Measurements from ENCODE around the gene PDCD11.

DNA sequence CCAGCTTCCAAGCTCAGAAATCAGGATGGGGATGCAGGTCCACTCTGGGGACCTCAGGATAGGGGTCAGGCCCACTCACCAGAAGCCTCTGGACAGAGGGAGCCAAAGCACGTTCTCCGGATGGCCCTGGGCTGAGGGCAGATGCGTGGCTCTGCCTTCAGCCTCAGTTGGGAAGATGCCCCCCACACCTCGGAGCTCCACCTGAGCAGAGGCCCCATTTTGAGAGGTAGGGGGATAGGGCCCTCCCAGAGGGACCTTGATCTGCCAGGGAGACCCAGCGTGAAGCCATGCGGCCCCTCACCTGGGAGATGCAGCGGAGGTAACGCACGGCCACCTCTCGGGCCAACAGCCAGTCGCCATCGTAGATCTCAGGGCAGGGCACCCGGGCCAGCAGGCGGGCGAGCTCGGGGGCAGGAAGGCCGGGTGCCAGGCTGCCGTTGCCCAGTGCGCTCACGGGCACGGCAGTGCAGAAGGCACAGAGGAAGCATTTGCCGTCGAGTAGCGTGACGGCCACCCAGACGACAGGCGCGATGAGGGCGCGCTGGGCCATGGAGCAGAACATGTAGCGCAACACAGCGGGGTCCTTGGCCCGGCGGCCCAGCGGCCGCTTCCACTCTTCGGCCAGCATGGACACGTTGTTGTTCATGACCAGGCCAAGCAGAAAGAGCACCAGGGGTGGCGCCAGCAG lies 61.6 kb downstream of the PDCD11 start:
- no peak for TF ChIP-seq EZH2 (IDR thresholded peaks at IDR 0.05; ENCODE audit: borderline replicate concordance, low read length)
- TF ChIP-seq, protein P1, sequence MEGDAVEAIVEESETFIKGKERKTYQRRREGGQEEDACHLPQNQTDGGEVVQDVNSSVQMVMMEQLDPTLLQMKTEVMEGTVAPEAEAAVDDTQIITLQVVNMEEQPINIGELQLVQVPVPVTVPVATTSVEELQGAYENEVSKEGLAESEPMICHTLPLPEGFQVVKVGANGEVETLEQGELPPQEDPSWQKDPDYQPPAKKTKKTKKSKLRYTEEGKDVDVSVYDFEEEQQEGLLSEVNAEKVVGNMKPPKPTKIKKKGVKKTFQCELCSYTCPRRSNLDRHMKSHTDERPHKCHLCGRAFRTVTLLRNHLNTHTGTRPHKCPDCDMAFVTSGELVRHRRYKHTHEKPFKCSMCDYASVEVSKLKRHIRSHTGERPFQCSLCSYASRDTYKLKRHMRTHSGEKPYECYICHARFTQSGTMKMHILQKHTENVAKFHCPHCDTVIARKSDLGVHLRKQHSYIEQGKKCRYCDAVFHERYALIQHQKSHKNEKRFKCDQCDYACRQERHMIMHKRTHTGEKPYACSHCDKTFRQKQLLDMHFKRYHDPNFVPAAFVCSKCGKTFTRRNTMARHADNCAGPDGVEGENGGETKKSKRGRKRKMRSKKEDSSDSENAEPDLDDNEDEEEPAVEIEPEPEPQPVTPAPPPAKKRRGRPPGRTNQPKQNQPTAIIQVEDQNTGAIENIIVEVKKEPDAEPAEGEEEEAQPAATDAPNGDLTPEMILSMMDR (IDR thresholded peaks at IDR 0.05; ENCODE audit: low read length) = no peak
